ENCODE data around the gene ITGA2. TPM values are rescaled to one million over a fixed set of nuclear protein-coding genes. Genes with fewer than 3 reads are reported as not detected.
A peak's percentile ranks its signal among the peaks of the same experiment; 100 is the strongest.

The ITGA2 gene
- total RNA-seq, 2 donors from 2014 or later: 18.3 to 19.7 TPM

DNA sequence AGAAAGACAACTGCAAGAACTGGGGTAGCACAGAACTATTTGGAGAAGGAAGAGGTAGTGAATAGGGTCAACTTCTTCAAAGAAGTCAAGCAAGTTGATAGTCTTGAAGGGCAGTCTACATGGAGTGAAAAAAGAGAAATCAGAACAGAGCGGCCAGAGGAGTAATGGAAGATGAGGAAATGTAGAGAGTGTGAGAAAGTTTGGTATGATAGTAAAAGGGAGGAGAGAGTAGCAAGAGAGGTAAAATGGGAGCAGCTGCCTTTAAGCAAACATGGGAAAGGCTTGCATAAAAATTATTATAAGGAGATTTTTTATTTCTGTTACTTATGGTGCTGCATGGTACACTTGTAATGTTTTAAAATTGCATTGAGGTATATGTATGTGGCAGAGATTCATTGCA, 6.8 kb downstream of the ITGA2 start:
- no peaks in the 10 kb centered on the region for H3K4me1 ChIP-seq
- H3K27me3 ChIP-seq: no peaks in the 10 kb centered on the region
- no peak for DNase-seq
- H3K36me3 ChIP-seq: no peaks in the 10 kb centered on the region
- intact Hi-C loops (cut with DNase I): no loop called here
- H3K27ac ChIP-seq: no peak overlapping the region
- TF ChIP-seq, protein P1, sequence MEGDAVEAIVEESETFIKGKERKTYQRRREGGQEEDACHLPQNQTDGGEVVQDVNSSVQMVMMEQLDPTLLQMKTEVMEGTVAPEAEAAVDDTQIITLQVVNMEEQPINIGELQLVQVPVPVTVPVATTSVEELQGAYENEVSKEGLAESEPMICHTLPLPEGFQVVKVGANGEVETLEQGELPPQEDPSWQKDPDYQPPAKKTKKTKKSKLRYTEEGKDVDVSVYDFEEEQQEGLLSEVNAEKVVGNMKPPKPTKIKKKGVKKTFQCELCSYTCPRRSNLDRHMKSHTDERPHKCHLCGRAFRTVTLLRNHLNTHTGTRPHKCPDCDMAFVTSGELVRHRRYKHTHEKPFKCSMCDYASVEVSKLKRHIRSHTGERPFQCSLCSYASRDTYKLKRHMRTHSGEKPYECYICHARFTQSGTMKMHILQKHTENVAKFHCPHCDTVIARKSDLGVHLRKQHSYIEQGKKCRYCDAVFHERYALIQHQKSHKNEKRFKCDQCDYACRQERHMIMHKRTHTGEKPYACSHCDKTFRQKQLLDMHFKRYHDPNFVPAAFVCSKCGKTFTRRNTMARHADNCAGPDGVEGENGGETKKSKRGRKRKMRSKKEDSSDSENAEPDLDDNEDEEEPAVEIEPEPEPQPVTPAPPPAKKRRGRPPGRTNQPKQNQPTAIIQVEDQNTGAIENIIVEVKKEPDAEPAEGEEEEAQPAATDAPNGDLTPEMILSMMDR (IDR thresholded peaks at IDR 0.05): no peak
- no peak overlapping the region for H3K4me3 ChIP-seq
- H3K9ac ChIP-seq (ENCODE audit: low read depth in 2 of 2, low read length in 2 of 2): no peak overlapping the region
- H3K9me3 ChIP-seq: no peaks in the 10 kb centered on the region

DNA sequence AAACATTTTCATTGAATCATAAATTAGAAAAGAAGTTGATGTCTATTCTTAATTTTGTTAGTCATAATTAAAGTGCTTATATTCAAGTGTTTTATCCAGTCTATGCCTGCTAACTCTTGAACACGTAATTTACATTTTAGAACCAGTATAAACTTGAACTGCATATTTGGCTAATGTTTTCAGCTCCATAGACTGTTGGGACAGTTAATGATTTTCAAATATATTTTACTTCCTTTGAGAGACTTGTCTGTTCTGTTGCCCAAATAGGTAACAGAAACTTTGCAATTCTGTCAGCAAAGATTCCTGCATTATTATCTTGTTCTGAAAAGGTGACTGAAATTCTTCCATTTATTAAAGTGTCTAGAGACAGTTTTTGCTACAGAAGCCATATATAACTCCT, 7.8 kb downstream of the ITGA2 start:
- Histone ChIP-seq H3K36me3 (no peaks in the 10 kb centered on the region), H3K4me1 (no peaks in the 10 kb centered on the region), H3K27ac (no peak overlapping the region), H3K9me3 (no peaks in the 10 kb centered on the region), H3K9ac (ENCODE audit: low read depth in 2 of 2, low read length in 2 of 2) (no peak overlapping the region), H3K4me3 (no peak overlapping the region), H3K27me3 (no peaks in the 10 kb centered on the region)
- TF ChIP-seq, protein P1 (IDR thresholded peaks at IDR 0.05): no peak
- intact Hi-C loops (cut with DNase I): no loop called here
- DNase-seq: no peak

DNA sequence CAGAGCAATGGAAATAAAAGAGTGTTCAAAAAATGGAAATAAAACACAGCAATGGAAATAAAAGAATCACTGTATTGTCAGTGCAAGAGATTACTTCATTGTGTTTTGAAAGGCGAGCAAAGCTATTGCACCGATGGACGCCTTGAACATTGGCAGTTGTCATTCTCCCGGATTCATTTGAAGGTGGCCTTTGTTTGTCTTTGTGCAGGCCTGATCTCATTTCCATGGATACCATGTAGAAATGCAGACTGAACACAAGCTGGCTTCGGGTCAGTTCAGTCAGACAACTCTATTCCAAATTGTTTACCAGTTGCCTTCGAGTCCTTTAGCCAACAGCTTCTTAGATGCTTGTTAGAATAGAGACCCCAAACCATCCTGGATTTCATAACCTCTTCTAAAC, 8.3 kb downstream of the ITGA2 start:
- no peaks in the 10 kb centered on the region for H3K36me3 ChIP-seq
- no peaks in the 10 kb centered on the region for H3K9me3 ChIP-seq
- H3K4me1 ChIP-seq: no peaks in the 10 kb centered on the region
- H3K27ac ChIP-seq: no peak overlapping the region
- peak; percentile 30 for DNase-seq
- no peaks in the 10 kb centered on the region for H3K27me3 ChIP-seq
- peak overlapping the region in 1 of 2 donors; percentile 42 for H3K9ac ChIP-seq (ENCODE audit: low read depth in 2 of 2, low read length in 2 of 2)
- H3K4me3 ChIP-seq: no peak overlapping the region
- TF ChIP-seq, protein P1 (IDR thresholded peaks at IDR 0.05): no peak
- intact Hi-C loops (cut with DNase I): no loop called here

DNA sequence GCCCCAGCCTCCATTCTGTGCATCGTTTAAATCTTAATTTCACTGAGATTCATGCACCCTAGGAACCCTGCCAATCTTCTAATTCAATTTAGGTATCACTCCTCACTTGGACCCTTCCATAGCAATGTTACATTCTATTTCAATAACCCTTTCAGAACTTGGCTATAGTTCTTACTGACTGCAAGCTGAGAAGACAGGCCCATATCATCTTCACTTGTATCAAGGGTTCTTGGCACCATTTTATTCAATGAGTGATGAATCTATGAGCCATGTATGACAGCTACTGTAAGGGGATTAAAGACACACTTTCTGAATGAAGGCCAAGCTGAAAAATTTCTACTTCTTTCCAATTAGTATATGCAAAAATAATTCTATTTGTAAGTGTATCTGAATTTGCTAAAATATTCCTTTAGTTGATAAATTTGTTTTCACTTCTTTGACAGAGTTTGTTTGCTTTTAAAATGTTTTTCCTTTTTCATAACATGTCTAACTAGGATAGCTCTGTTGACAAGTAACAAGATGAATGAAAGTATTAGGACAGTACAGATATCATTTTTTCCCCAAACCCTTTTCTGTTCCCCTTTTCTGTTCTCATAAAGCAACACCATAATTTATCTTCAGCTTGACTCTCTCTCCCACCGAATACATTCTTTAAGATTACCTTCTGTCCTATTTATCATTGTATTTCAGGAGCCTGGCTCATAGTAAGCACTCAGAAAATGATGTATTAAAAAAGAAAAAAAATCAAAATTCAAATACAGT, 9.6 kb downstream of the ITGA2 start:
- Histone ChIP-seq H3K27ac (no peak overlapping the region), H3K36me3 (no peaks in the 10 kb centered on the region), H3K4me3 (no peak overlapping the region), H3K27me3 (no peaks in the 10 kb centered on the region), H3K4me1 (no peaks in the 10 kb centered on the region), H3K9ac (ENCODE audit: low read depth in 2 of 2, low read length in 2 of 2) (no peak overlapping the region), H3K9me3 (no peaks in the 10 kb centered on the region)
- intact Hi-C loops (cut with DNase I): no loop called here
- TF ChIP-seq, protein P1 (IDR thresholded peaks at IDR 0.05): no peak
- DNase-seq: no peak

DNA sequence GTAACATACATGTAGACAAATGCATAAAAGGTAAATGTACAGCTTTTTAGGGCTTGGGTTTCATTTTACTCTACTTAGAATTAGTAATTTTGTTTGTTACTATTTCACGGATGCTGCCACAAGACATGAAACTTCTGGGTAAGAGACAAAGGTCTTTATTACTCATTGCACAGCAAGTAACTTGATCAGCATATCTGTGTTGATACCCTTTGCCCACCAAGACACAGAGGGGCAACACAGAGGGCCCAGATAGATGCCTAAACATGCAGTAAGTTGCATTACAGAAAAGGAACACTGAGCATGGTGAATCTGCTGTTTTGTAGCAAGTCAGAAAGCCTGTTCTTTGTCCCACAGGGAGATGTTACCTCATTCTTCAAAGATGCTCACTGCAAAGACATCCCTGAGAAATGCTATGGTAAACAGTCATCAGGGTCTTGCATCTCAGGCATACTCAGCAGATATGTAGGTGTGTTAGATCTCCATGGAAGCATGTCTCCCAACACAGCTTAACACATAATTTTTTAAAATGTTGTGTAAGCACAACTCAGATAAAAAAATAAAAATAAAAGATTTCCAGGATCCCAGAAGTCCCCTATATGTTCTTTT, 10.3 kb downstream of the ITGA2 start:
- H3K9ac ChIP-seq (ENCODE audit: low read depth in 2 of 2, low read length in 2 of 2): no peak overlapping the region
- H3K27me3 ChIP-seq: no peaks in the 10 kb centered on the region
- TF ChIP-seq, protein P1 (IDR thresholded peaks at IDR 0.05): no peak
- intact Hi-C loops (cut with DNase I): no loop called here
- no peaks in the 10 kb centered on the region for H3K36me3 ChIP-seq
- no peaks in the 10 kb centered on the region for H3K9me3 ChIP-seq
- DNase-seq: no peak
- no peak overlapping the region for H3K27ac ChIP-seq
- H3K4me1 ChIP-seq: no peaks in the 10 kb centered on the region
- no peak overlapping the region for H3K4me3 ChIP-seq

All from colonic mucosa (tissue), 4 donors.